GM19372 (cell line): ENCODE results near the gene RNF138.
"Not testable (repeated sequence)": the region's sequence is repeated elsewhere in the genome, so short reads cannot be mapped to it uniquely, and the experiment has no call there.

Experiments
- ATAC-seq: cut with Tn5 transposase; IDR thresholded peaks from one replicate; pipeline ENCODE4 v1.9.1; 2021; ENCODE audit warnings: mild to moderate bottlenecking, low read depth, moderate library complexity; ENCODE audit not compliant: unreplicated experiment

Gene RNF138

DNA sequence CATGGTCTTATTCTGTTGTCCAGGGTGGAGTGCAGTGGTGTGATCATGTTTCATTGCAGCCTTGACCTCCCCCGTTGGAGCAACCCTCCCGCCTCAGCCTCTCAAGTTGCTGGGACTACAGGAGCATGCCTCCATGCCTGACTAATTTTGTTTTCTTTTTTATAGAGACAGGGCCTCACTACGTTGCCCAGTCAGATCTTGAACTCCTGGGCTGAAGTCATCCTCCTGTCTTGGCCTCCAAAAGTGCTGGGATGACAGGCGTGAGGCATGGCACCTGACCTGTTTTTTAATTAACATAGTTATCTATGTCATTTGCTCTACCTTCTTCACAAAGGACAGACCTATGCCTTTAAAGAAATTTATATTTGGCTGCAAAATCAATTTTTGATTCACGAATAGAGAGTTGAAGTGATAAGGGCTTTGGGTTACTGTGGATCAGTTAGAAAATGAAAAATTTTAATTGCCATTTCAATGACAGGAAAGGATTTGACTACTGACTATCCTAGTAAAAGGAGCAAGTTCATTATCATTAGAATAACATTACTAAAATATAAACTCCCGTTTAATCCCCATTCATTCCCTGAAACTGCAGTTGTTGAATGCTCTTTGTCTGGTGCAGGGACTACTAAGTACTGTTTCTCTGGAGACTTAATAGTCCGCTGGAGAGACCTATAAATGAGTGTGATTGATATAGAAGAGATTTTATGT, 3.7 kb downstream of the RNF138 start:
- no peak for ATAC-seq

DNA sequence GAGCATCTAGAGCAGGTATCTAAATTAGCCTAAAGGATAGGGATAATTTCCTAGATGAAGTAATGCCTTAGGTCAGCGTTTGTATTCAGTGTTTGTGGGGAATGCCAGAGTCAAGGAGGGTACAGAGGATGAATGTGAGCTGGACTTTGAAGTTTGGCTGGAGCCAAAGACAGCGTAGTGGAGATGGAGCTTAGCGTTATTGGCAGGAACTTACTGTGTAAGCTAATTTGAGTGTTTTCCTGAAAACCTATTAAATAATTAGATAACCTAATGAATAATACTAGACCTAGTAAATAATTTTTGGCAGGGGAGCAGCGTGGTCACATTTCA, 4.2 kb downstream of the RNF138 start:
- no peak for ATAC-seq

DNA sequence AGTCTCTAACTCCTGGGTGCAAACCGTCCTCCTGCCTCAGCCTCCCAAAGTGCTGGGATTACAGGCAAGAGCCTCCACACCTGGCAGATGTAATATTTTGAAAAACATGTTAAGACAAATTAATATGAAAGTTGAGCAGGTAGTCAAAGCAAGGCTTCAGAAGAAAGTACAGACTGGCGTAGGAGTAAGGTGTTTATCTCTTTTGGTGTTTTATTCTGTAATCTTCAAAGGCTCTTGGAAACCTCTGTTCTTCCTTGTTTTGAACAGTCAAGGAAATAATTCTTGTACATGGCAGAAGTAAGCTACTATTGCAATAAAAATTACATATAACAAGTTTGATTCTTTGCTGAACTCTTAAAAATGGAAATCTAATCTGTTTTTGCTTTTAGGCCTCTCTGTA, 5.3 kb downstream of the RNF138 start:
- ATAC-seq = no peak

DNA sequence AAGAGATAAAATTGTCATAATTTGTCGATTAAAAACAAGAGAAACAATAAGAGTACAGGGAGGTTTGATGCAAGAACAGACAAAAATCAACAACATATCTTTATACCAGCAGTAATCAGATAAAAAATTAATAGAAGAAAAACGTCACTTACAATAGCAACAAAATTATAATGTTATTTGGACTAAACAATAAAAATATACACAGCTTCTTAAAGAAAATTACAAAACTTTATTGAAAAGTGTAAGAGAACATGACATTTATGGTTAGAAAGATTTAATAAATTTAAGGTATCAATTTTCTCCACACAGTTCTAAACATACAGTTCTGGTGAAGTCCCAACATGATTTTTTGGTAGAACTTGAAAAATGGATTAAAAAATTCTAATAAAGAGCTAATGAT, 12.8 kb downstream of the RNF138 start:
- ATAC-seq = no peak

DNA sequence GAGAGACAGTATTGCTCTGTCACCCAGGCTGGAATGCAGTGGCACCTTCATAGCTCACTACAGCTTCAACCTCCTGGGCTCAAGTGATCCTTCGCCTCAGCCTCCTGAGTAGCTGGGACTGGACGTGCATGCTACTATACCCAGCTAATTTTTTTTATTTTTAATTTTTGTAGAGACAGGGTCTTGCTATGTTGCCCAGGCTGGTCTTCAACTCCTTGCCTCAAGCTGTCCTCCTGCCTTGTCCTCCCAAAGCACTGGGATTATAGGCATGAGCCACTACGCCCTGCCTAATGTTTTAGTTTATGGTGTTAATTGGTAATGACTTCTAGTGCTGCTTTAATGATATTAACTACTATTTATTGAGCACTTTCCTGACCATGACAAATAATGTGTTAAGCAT, 18.3 kb downstream of the RNF138 start:
- no peak for ATAC-seq

DNA sequence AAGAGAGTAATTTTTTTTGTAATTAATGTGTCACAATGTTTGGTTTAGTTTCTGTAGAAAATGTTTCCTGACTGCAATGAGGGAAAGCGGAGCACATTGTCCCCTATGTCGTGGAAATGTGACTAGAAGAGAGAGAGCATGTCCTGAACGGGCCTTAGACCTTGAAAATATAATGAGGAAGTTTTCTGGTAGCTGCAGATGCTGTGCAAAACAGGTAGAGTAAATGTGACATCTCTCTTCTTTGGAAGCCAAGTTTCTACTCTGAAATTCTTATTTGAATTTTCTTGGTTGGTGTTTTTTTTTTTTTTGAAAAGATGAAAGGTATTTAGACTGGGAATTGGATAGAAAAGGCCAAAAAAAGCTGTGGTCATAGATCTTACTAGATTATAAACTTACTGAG, 20.0 kb downstream of the RNF138 start:
- ATAC-seq = no peak

GRCh38 chr18:32112826-32113225, 21.2 kb downstream of the RNF138 start:
- ATAC-seq = no peak

DNA sequence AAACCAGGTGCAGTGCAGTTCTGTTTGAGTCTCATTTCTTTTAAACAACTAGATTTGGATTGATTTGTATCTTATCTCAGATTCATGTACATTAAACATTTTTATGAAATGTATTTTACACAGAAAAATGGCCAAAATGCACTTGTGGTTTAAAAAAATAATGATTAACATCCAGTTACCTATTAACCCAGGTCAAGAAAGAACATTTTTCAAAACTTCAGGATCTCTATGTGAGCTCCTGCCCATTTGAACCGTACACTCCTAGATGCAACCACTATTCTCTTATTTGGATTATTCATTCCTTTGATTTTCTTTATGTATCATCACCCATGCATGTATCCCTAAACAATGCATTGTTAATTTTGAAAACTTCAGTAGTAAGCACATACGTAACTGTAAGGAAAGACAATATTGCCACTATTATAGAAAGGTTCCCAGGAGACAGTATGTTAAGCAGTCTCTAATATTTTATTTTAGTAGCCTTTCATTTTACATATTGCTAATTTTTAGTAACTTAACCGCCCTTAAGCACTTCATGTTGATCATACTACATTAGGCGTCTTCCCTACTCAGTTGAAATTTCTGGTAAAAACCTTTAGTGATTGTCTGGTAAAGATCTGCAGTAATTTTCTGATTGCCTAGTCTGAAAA, 22.7 kb downstream of the RNF138 start:
- no peak for ATAC-seq

GRCh38 chr18:32122039-32122438, 30.4 kb downstream of the RNF138 start:
- no peak for ATAC-seq

DNA sequence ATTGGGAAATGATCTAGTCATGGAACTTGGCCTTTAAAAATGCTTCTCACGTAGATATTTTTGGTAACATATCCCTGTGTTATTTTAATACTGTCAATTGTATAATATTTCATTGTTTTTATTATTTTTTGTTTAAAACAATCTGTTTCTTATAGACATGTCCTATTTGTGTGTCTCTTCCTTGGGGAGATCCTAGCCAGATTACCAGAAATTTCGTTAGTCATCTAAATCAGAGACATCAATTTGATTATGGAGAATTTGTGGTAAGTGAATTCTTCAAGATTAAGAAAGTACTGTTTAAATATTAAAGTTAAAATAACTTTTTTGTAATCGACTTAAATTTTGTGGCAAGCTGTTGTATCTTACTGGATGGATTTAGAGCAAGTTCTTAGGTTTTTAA, 34.9 kb downstream of the RNF138 start:
- no peak for ATAC-seq

DNA sequence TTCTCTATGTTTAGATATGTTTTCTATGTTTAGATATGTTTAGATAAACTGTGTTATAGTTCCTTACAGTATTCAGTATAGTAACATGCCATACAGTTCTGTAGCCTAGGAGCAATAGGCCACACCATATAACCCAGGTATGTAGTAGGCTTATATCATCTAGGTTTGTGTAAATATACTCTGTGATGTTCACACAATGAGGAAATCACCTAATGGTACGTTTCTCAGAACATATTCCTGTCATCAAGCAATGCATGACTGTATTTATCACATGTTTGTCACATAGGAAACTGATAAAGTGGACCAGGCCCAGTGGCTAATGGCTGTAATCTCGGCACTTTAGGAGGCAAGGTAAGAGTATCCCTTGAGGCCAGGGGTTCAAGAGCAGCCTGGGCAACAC, 44.0 kb downstream of the RNF138 start:
- ATAC-seq = no peak

GRCh38 chr18:32138332-32138982, 46.8 kb downstream of the RNF138 start:
- ATAC-seq = no peak

DNA sequence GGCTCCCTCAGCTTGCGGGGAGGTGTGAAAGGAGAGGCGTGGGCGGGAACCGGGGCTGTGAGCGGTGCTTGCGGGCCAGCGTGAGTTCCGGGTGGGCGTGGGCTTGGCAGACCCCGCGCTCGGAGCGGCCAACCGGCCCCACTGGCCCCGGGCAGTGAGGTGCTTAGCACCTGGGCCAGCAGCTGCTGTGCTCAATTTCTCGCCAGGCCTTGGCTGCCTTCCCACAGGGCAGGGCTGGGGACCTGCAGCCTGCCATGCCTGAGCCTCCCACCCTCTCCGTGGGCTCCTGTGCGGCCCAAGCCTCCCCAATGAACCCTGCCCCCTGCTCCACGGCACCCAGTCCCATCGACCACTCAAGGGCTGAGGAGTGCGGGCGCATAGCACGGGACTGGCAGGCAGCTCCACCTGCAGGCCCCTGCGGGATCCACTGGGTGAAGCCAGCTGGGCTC, 48.2 kb downstream of the RNF138 start:
- no peak for ATAC-seq

GRCh38 chr18:32148185-32148870, 56.7 kb downstream of the RNF138 start:
- no peak for ATAC-seq

GRCh38 chr18:32152705-32153448, 61.2 kb downstream of the RNF138 start:
- ATAC-seq = peak; percentile 78

GRCh38 chr18:32156855-32157254, 65.2 kb downstream of the RNF138 start:
- no peak for ATAC-seq

GRCh38 chr18:32157580-32157979, 65.9 kb downstream of the RNF138 start:
- no peak for ATAC-seq

DNA sequence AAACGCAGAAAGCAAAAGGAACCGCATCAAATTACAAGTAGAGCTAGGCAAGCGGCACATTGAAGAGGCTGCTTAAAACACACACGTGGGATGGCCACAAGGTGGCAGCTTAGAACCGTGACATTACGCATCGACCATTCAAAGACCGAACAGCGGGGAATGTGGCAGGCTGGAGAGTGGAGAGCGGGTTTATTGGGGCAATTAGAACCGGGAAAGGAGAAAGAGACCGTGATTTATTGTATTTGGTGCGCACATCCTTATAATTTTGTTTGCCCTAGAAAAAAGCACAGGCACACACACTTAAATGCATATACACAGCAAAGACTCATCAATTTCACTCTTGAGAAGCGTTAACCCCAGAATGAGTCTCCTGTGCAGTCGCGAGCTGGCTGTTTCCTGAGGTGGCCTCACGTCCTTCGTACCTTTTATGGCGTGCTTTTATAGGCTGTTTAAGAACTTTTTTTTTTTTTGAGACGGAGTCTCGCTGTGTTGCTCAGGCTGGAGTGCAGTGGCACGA, 66.5 kb downstream of the RNF138 start:
- ATAC-seq = peak; percentile 95

DNA sequence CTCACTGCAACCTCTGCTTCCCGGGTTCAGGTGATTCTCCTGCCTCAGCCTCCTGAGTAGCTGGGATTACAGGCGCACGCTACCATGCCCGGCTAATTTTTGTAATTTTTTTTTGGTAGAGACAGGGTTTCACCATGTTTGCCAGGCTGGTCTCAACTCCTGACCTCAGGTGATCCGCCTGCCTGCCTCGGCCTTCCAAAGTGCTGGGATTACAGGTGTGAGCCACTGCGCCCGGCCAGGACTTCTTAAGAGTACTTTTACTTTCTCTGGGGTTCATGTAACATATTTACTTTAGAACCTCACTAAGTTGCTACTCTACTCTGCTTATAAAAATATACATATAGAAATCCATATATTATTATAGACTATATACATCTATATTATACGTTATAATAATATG, 67.0 kb downstream of the RNF138 start:
- ATAC-seq = not testable (repeated sequence)

DNA sequence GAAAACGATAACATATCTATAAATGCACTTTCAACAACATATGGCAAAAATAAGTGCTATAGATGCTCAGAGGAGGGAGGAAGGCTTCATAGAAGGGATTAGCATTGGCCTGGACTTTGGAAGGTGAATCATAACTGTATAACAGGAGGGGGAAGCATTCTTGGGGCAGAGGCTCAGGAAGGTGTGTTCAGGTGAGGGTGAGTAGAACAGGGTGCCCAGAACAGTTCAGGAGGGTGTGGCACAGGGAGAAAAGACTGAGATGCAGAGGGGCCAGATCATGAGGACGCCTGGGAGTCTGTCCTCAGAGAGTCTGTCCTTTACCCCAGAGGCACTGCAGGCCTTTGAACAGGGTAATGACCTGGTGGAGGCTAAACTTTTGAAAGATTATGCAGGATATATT, 68.9 kb downstream of the RNF138 start:
- no peak for ATAC-seq
